ENCODE results near the gene RAB8B.

- TF ChIP-seq EZH2 (optimal IDR thresholded peaks at IDR 0.05; ENCODE audit: low read depth, low read length) (no peak), CTCF (IDR thresholded peaks at IDR 0.05; ENCODE audit: low read length) (no peak), EZH2phosphoT487 (IDR thresholded peaks at IDR 0.05; ENCODE audit: low read length) (no peak)
Observed at GRCh38 chr15:63140936-63141335, 48.5 kb upstream of the RAB8B start.

All from MM.1S (cell line).